GM19397 (cell line): ENCODE measurements around the gene HECTD4.
"Not testable (repeated sequence)": the region's sequence is repeated elsewhere in the genome, so short reads cannot be mapped to it uniquely, and the experiment has no call there.

Experiments
- ATAC-seq: cut with Tn5 transposase; IDR thresholded peaks from one replicate; pipeline ENCODE4 v1.9.1; 2021; ENCODE audit warnings: mild to moderate bottlenecking, moderate library complexity; ENCODE audit not compliant: unreplicated experiment

HECTD4 gene

GRCh38 chr12:112166051-112167015, 215.9 kb downstream of the HECTD4 start:
- no peak for ATAC-seq

- ATAC-seq = no peak
Observed at GRCh38 chr12:112165624-112166023, 216.6 kb downstream of the HECTD4 start.

GRCh38 chr12:112164011-112164660, 218.1 kb downstream of the HECTD4 start:
- ATAC-seq = no peak

- ATAC-seq = no peak
Observed at GRCh38 chr12:112163471-112163991, 218.7 kb downstream of the HECTD4 start.

GRCh38 chr12:112163056-112163455, 219.2 kb downstream of the HECTD4 start:
- no peak for ATAC-seq

- ATAC-seq = no peak
Observed at GRCh38 chr12:112162241-112162790, 219.9 kb downstream of the HECTD4 start.

GRCh38 chr12:112161711-112162110, 220.5 kb downstream of the HECTD4 start:
- ATAC-seq = no peak

GRCh38 chr12:112160611-112161010, 221.6 kb downstream of the HECTD4 start:
- no peak for ATAC-seq

GRCh38 chr12:112159146-112159541, 223.1 kb downstream of the HECTD4 start:
- ATAC-seq = no peak

- ATAC-seq = not testable (repeated sequence)
Observed at GRCh38 chr12:112158461-112159145, 223.6 kb downstream of the HECTD4 start.

GRCh38 chr12:112153893-112154219, 228.4 kb downstream of the HECTD4 start:
- no peak for ATAC-seq

GRCh38 chr12:112153181-112153892, 228.9 kb downstream of the HECTD4 start:
- no peak for ATAC-seq

GRCh38 chr12:112151766-112152541, 230.3 kb downstream of the HECTD4 start:
- no peak for ATAC-seq

- ATAC-seq = no peak
Observed at GRCh38 chr12:112149596-112149995, 232.6 kb downstream of the HECTD4 start.

GRCh38 chr12:112148031-112148513, 234.2 kb downstream of the HECTD4 start:
- ATAC-seq = no peak

- no peak for ATAC-seq
Observed at GRCh38 chr12:112146123-112146522, 236.1 kb downstream of the HECTD4 start.

GRCh38 chr12:112140728-112141127, 241.5 kb downstream of the HECTD4 start:
- ATAC-seq = no peak

GRCh38 chr12:112134731-112135130, 247.5 kb downstream of the HECTD4 start:
- no peak for ATAC-seq

GRCh38 chr12:112133418-112133817, 248.8 kb downstream of the HECTD4 start:
- ATAC-seq = no peak
